Activated CD4-positive, alpha-beta T cell treated with anti-CD3 and anti-CD28 coated beads, Interleukin-2, amount 10 ng/mL, durations not matched to agents 7 days and 5 days (primary cell): ENCODE measurements around the gene RRP1. TPM values are rescaled to one million over a fixed set of nuclear protein-coding genes. Genes with fewer than 3 reads are reported as not detected.

Source experiments
- CTCF ChIA-PET: fragments of 350-600 bp; sonication (Branson Sonifier 250); formaldehyde crosslinking; loops from one replicate; lab custom pipeline; 2021; ENCODE audit warnings: antibody characterized with exemption; lab: Charles Lee
- POLR2A ChIA-PET: fragments of 350-600 bp; sonication (Branson Sonifier 250); formaldehyde crosslinking; loops from one replicate; lab custom pipeline; 2021; ENCODE audit warnings: antibody characterized with exemption; lab: Charles Lee
- DNase-seq: peaks from one replicate; pipeline ENCODE4 v3.0.0-alpha.2; 2020
- H3K27ac Mint-ChIP-seq: one replicate; pipeline ENCODE4 v1.8.0; 2021; ENCODE audit warnings: mild to moderate bottlenecking, moderate library complexity, mixed read lengths
- H3K27me3 Mint-ChIP-seq: one replicate; pipeline ENCODE4 v1.8.0; 2021; ENCODE audit warnings: mixed read lengths
- H3K36me3 Mint-ChIP-seq: one replicate; pipeline ENCODE4 v1.8.0; 2021; ENCODE audit warnings: low read depth, mixed read lengths
- H3K4me1 Mint-ChIP-seq: one replicate; pipeline ENCODE4 v1.8.0; 2021; ENCODE audit warnings: mixed read lengths
- H3K4me3 Mint-ChIP-seq: one replicate; pipeline ENCODE4 v1.8.0; 2021; ENCODE audit warnings: mild to moderate bottlenecking, moderate library complexity, mixed read lengths
- H3K9me3 Mint-ChIP-seq: one replicate; pipeline ENCODE4 v1.8.0; 2021; ENCODE audit warnings: mixed read lengths
- total RNA-seq, 2 experiments: library from RNA; stranded (reverse); gene quantifications; one replicate each; pipeline ENCODE4 v1.2.3, GENCODE V29; 2021

Gene RRP1
- total RNA-seq, 2 experiments from 2014 or later = 25.3 to 28.5 TPM

DNA sequence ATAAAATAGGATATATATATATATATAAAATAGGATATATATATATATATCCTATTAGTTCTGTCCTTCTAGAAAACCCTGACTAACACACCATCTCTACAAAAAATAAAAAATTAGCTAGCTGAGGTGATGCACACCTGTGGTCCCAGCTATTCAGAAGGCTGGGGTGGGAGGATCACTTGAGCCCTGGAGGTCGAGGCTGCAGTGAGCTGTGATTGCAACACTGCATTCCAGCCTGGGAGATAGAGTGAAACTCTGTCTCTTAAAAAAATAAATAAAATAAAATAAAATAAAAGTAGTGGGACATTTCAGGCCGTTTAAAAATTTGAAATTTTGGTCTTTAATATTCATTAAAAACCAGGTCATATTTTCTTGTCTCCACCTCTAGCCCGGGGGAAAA, 4.2 kb upstream of the RRP1 start:
- DNase-seq = no peak
- Mint-ChIP-seq H3K4me3 (no peak overlapping the region), H3K9me3 (no peaks in the 10 kb centered on the region), H3K36me3 (peaks cover 4% of the 10 kb centered on the region), H3K4me1 (peaks cover 24% of the 10 kb centered on the region), H3K27ac (no peak overlapping the region), H3K27me3 (no peaks in the 10 kb centered on the region)
- CTCF ChIA-PET = no interaction called here
- POLR2A ChIA-PET = no interaction called here

GRCh38 chr21:43786300-43786806, 3.0 kb upstream of the RRP1 start:
- Mint-ChIP-seq H3K36me3 (peaks cover 12% of the 10 kb centered on the region), H3K4me1 (peaks cover 34% of the 10 kb centered on the region), H3K27me3 (no peaks in the 10 kb centered on the region), H3K27ac (no peak overlapping the region), H3K4me3 (no peak overlapping the region), H3K9me3 (no peaks in the 10 kb centered on the region)
- CTCF ChIA-PET = no interaction called here
- POLR2A ChIA-PET = no interaction called here
- no peak for DNase-seq

DNA sequence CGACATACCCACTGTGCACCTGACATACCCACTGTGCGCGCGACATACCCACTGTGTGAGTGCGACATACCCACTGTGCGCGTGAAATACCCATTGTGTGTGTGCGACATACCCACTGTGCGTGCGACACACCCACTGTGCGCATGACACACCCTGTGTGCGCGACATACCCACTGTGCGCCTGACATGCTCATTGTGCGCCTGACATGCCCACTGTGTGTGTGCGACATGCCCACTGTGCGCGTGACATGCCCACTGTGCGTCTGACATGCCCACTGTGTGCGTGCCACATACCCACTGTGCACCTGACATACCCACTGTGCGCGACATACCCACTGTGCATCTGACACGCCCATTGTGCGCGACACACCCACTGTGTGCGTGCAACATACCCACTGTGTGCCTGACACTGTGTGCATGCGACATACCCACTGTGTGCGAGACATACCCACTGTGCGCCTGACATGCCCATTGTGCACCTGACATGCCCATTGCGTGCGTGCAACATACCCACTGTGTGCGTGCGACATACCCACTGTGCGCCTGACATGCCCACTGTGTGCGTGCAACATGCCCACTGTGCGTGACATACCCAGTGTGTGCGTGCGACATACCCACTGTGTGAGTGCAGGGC, 2.5 kb upstream of the RRP1 start:
- Mint-ChIP-seq H3K4me3 (no peak overlapping the region), H3K27me3 (no peaks in the 10 kb centered on the region), H3K27ac (no peak overlapping the region), H3K36me3 (peaks cover 14% of the 10 kb centered on the region), H3K9me3 (no peaks in the 10 kb centered on the region), H3K4me1 (peaks cover 34% of the 10 kb centered on the region)
- DNase-seq = no peak
- CTCF ChIA-PET = no interaction called here
- POLR2A ChIA-PET = no interaction called here

GRCh38 chr21:43790010-43790524, 690 bp downstream of the RRP1 start:
- Mint-ChIP-seq H3K9me3 (no peaks in the 10 kb centered on the region), H3K36me3 (peaks cover 26% of the 10 kb centered on the region), H3K27ac (peak overlapping the region; percentile 92), H3K4me3 (peak overlapping the region; percentile 96), H3K27me3 (no peaks in the 10 kb centered on the region), H3K4me1 (peaks cover 24% of the 10 kb centered on the region)
- ChIA-PET CTCF (interaction anchor here (0.7 to 1.7 kb wide), 15 partner anchors 9 to 231 kb away, joined by 3 to 6 read pairs (median 3); no protein-coding TSS in a partner anchor), POLR2A (no interaction called here)
- no peak for DNase-seq

GRCh38 chr21:43792406-43792805, 3.0 kb downstream of the RRP1 start:
- peaks cover 33% of the 10 kb centered on the region for H3K36me3 Mint-ChIP-seq
- ChIA-PET CTCF (no interaction called here), POLR2A (no interaction called here)

GRCh38 chr21:43793243-43793642, 3.9 kb downstream of the RRP1 start:
- no peak for DNase-seq
- peaks cover 24% of the 10 kb centered on the region for H3K4me1 Mint-ChIP-seq
- H3K27ac Mint-ChIP-seq = no peak overlapping the region
- CTCF ChIA-PET = interaction anchor here (1.0 kb wide), 1 partner anchor 145 kb away, joined by 3 read pairs; no protein-coding TSS in a partner anchor
- H3K9me3 Mint-ChIP-seq = no peaks in the 10 kb centered on the region
- H3K27me3 Mint-ChIP-seq = no peaks in the 10 kb centered on the region
- no peak overlapping the region for H3K4me3 Mint-ChIP-seq
- POLR2A ChIA-PET = no interaction called here
- H3K36me3 Mint-ChIP-seq = peaks cover 38% of the 10 kb centered on the region

More at GRCh38 chr21:43792406-43792805, 3.0 kb downstream of the RRP1 start:
- Mint-ChIP-seq H3K4me1 (peaks cover 24% of the 10 kb centered on the region), H3K27me3 (no peaks in the 10 kb centered on the region), H3K27ac (no peak overlapping the region), H3K9me3 (no peaks in the 10 kb centered on the region), H3K4me3 (no peak overlapping the region)
- no peak for DNase-seq

- ChIA-PET POLR2A (no interaction called here), CTCF (interaction anchor here (0.9 to 1.0 kb wide), 3 partner anchors 16 to 181 kb away, joined by 3 to 4 read pairs (median 4); no protein-coding TSS in a partner anchor)
Observed at GRCh38 chr21:43794311-43794710, 4.9 kb downstream of the RRP1 start.

GRCh38 chr21:43794857-43795256, 5.5 kb downstream of the RRP1 start:
- CTCF ChIA-PET = interaction anchor here (0.9 to 1.0 kb wide), 2 partner anchors 15 to 180 kb away, joined by 4 read pairs; no protein-coding TSS in a partner anchor
- Mint-ChIP-seq H3K4me1 (peaks cover 23% of the 10 kb centered on the region), H3K9me3 (no peaks in the 10 kb centered on the region), H3K27me3 (no peaks in the 10 kb centered on the region), H3K4me3 (no peak overlapping the region), H3K27ac (no peak overlapping the region), H3K36me3 (peaks cover 40% of the 10 kb centered on the region)
- DNase-seq = no peak
- POLR2A ChIA-PET = no interaction called here

More at GRCh38 chr21:43794311-43794710, 4.9 kb downstream of the RRP1 start:
- Mint-ChIP-seq H3K36me3 (peaks cover 40% of the 10 kb centered on the region), H3K27ac (no peak overlapping the region), H3K9me3 (no peaks in the 10 kb centered on the region), H3K27me3 (no peaks in the 10 kb centered on the region), H3K4me1 (peaks cover 23% of the 10 kb centered on the region), H3K4me3 (no peak overlapping the region)
- DNase-seq = no peak

DNA sequence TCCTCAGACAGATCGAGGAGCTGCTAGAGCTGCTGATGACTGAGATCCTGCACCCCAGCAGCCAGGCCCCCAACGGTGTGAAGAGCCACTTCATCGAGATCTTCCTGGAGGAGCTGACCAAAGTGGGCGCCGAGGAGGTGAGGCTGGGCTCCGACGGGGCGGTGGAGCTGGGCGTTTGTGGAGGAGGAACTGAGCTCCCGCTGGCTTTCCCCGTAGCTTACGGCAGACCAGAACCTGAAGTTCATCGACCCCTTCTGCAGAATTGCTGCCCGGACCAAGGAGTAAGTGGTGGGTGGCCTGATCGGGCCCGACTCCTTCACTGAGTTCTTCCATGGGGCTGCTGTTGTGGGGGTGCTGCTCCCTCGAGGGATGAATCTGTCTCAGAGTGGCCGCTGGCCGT, 8.0 kb downstream of the RRP1 start:
- CTCF ChIA-PET = no interaction called here
- H3K9me3 Mint-ChIP-seq = no peaks in the 10 kb centered on the region
- peaks cover 2% of the 10 kb centered on the region for H3K4me1 Mint-ChIP-seq
- no peak for DNase-seq
- H3K27me3 Mint-ChIP-seq = no peaks in the 10 kb centered on the region
- H3K36me3 Mint-ChIP-seq = peaks cover 39% of the 10 kb centered on the region
- no peak overlapping the region for H3K4me3 Mint-ChIP-seq
- POLR2A ChIA-PET = no interaction called here
- H3K27ac Mint-ChIP-seq = no peak overlapping the region

DNA sequence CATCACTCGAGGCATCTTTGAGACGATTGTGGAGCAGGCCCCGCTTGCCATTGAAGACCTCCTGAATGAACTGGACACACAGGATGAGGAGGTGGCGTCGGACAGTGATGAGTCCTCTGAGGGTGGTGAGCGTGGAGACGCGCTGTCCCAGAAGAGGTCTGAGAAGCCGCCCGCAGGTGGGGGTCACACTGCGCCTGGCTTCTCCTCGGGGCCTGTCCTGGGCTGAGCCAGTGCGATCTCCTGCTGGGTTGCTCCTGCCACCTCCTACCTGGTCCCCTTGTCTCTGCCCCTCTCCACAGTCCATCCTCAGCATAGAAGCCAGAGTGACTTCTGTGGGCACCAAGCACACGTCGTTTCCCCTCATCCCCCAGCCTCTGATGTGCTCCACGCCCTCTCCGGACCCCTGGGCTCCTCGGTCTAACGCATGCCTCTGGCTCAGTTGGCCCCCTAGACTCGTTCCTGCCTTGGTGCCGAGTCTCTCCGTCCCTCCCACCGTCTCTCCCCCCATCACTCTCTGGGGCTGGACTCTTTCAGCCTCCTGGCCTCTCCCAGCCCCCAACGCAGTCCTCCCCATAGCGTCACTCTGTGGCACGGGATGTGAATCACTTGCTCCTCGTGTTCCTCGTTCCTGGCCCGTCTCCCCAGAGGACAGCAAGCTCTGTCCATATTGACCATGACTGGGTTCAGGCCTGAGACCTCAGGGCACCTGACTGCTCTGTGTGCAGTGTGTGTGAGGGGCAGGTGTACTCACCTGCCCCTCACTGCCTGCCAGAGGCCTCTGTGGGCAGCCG, 8.7 kb downstream of the RRP1 start:
- Mint-ChIP-seq H3K27ac (no peak overlapping the region), H3K36me3 (peaks cover 36% of the 10 kb centered on the region), H3K9me3 (no peaks in the 10 kb centered on the region), H3K27me3 (no peaks in the 10 kb centered on the region), H3K4me3 (no peak overlapping the region), H3K4me1 (no peaks in the 10 kb centered on the region)
- DNase-seq = no peak
- ChIA-PET CTCF (no interaction called here), POLR2A (no interaction called here)

- Mint-ChIP-seq H3K36me3 (peaks cover 34% of the 10 kb centered on the region), H3K9me3 (no peaks in the 10 kb centered on the region), H3K4me3 (no peak overlapping the region), H3K27me3 (no peaks in the 10 kb centered on the region), H3K4me1 (no peaks in the 10 kb centered on the region), H3K27ac (no peak overlapping the region)
- no peak for DNase-seq
- POLR2A ChIA-PET = no interaction called here
- CTCF ChIA-PET = interaction anchor here (1.5 kb wide), 1 partner anchor 10 kb away, joined by 6 read pairs; the partner anchor contains the start of gene RRP1
Observed at GRCh38 chr21:43799301-43799840, 10.0 kb downstream of the RRP1 start.

- CTCF ChIA-PET = interaction anchor here (1.5 to 1.7 kb wide), 2 partner anchors 10 to 11 kb away, joined by 5 to 6 read pairs; partner anchors contain the start of gene RRP1
- POLR2A ChIA-PET = no interaction called here
Observed at GRCh38 chr21:43800124-43800523, 10.7 kb downstream of the RRP1 start.

More at GRCh38 chr21:43800124-43800523, 10.7 kb downstream of the RRP1 start:
- Mint-ChIP-seq H3K9me3 (no peaks in the 10 kb centered on the region), H3K4me1 (no peaks in the 10 kb centered on the region), H3K36me3 (peaks cover 32% of the 10 kb centered on the region), H3K4me3 (no peak overlapping the region), H3K27ac (no peak overlapping the region), H3K27me3 (no peaks in the 10 kb centered on the region)
- DNase-seq = no peak
